Frontal cortex (tissue), 4 donors: Measurements from ENCODE around the gene MYO1D. TPM values are rescaled to one million over a fixed set of nuclear protein-coding genes. Genes with fewer than 3 reads are reported as not detected.
"Not testable (repeated sequence)": the region's sequence is repeated elsewhere in the genome, so short reads cannot be mapped to it uniquely, and the experiment has no call there.

Source experiments
- DNase-seq, 2 donors: peaks; one replicate each; pipeline ENCODE4 v3.0.0; 2012; ENCODE audit warnings: low spot score in 2 of 2
- FAIRE-seq: peaks from 2 replicates; lab custom pipeline; 2012; peaks lifted over from hg19 to GRCh38; lab: Jason Lieb, UNC
- total RNA-seq: library from RNA; depleted of rRNA; stranded (reverse); fragments of >200 nt; gene quantifications from one replicate; pipeline ENCODE4 v1.2.3, GENCODE V29; 2014
- donor health status: control.
- donor health status: control.
- donor health status: control.

MYO1D gene
- total RNA-seq, 1 donor from 2014 or later: 52.6 TPM

DNA sequence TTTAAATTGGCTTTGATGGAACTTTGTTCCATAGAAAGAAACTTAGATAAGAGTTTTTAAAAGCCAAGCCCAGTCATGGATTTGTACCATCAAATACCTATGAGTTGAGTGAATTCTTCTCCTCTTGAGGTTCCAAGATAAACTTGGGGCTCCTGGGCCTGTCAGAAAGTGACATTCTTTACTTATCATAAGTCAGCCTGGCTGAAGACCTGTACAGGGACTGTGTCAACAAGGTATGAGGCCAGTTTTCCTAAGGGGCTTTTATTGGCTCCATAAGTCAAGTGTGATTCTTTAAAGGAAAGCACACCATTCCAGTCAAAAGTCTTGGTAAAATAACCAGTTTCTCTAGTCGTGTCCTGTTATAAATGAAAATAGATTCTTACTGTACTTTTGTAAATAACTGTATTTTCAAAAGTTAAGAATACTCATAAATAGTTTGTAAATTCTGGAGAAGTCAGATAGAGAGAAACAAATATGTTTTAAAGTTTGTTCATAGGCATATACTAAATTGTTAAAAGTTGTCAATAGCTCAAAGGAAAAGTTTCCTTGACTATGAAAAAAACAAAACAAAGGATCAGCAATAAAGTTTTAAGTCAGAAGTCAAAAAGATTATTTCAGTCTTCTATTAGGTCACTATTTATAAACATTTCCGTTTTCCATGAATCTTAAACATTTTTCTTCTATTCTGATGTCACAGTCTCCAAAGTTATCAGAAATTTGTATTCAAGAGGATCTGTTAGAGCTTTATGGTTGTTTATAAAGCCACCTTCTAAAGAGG, 22.5 kb upstream of the MYO1D start:
- FAIRE-seq (no peak), DNase-seq (no peak)

- DNase-seq: no peak
- FAIRE-seq: no peak
Measured at GRCh38 chr17:32896647-32897258, 19.8 kb upstream of the MYO1D start.

DNA sequence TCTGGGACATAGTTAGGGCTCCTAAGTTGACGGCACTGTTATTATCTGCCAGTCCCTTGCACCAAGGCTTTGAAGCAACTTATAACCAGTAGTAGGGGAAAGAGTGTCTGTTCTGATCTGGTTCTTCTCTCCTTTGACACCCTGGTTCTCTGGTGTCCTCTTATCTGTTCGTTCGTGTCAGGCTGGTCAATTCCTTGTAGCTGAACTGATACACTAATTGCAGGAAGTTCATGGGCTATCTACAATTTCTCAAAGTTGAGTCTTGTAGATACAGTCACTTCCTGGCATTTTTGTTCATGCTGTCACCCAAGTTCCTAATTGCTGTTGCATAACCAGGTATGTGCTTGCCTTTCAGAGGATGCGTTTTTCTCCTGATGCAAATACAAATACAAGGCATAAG, 17.3 kb upstream of the MYO1D start:
- no peak for FAIRE-seq
- DNase-seq: no peak

DNA sequence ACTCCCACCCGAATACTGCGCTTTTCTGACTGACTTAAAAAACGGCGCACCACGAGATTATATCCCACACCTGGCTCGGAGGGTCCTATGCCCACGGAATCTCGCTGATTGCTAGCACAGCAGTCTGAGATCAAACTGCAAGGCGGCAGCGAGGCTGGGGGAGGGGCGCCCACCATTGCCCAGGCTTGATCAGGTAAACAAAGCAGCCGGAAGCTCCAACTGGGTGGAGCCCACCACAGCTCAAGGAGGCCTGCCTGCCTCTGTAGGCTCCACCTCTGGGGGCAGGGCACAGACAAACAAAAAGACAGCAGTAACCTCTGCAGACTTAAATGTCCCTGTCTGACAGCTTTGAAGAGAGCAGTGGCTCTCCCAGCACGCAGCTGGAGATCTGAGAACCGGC, 10.5 kb upstream of the MYO1D start:
- not testable (repeated sequence) for FAIRE-seq, DNase-seq

GRCh38 chr17:32886951-32887350, 10.0 kb upstream of the MYO1D start:
- not testable (repeated sequence) for DNase-seq, FAIRE-seq

DNA sequence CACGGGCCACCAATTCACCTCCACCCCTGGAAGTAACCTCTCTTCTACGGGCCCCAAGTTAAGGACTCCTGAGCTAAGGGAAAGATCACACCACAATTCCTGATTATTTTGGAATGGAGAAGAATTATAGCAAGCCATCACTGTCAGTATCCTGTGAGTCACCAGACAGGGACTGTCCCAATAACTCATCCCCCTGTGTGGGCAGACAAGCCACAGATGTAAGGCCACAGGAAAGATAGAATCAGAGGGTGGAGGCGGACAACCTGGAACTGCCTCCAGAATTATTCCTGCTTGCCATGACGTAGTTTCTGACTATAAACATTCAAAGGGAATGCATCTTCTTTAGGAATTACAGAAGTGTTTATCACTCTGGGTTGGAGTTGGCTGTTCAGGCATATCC, 5.8 kb upstream of the MYO1D start:
- FAIRE-seq (no peak), DNase-seq (no peak)

DNA sequence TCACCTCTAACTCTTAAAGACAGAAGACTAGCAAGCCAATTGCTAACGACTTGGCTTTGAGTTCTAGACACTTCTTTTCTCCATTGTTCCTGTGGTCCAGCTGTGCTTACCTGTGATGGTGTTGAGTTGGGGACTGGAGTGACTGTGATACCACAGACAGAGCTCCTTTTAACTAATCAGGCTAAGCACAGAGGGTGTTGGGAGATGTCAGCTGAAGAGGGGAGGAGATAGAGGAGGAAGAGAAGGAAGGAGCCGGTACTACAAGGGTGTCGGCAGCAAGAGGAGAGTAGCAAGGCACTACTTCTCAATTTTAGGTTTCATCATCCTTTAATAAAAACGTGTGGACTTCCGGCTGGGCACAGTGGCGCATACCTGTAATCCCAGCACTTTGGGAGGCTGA, 5.1 kb upstream of the MYO1D start:
- DNase-seq: no peak
- no peak for FAIRE-seq

GRCh38 chr17:32880671-32881453, 3.9 kb upstream of the MYO1D start:
- DNase-seq (no peak), FAIRE-seq (no peak)

DNA sequence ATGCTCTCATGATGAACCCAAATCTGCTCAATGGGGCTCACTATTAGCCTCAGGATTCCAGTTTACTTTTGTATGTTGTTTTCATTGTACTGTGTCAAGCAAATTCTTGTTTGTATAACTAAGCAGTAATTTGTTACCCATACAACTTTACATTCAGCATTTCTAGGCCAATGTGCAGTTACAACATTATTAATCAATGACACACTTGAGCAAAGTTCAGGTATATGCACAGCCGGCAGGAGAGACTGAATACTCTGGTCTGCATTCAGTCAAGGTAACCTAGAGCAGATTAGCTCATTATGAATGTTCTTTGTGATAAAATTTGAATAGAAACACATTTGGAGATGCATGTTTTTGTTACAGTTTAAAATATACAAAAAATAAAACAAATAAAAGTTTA, 2.2 kb upstream of the MYO1D start:
- FAIRE-seq (no peak), DNase-seq (no peak)

GRCh38 chr17:32878211-32878610, 1.3 kb upstream of the MYO1D start:
- DNase-seq (no peak), FAIRE-seq (no peak)

DNA sequence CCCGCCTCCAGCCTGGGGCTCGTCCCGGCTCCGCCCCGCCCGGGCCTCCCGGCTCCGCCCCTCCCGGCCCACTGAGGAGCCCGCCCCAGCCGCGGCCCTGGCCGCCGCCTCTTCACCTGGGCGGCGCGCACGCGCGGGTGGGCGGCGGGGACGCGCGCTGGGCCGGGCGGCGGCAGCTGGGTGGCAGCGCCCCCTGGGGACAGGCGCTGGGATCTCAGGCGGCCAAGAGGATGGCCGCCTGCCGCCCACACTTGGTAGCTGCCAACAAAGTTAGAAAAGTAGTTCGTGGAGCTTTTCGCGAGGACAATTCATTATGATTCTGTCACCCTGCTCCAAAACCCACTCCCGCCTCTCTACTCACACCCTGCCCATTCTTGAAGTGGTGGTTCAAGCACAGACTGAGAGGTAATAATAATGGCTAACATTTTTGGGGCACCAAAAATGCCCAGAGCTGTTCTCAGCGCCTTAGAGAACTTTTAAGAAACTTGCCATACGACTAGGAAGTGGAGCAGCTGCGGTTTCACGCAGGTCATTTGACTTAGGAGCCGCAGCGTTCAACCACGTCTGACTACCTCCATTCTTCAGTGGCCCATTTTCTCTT, 340 bp upstream of the MYO1D start:
- FAIRE-seq (no peak), DNase-seq (peak; percentile 88 to 92)

GRCh38 chr17:32875923-32876416, 954 bp downstream of the MYO1D start:
- FAIRE-seq (no peak), DNase-seq (no peak)

DNA sequence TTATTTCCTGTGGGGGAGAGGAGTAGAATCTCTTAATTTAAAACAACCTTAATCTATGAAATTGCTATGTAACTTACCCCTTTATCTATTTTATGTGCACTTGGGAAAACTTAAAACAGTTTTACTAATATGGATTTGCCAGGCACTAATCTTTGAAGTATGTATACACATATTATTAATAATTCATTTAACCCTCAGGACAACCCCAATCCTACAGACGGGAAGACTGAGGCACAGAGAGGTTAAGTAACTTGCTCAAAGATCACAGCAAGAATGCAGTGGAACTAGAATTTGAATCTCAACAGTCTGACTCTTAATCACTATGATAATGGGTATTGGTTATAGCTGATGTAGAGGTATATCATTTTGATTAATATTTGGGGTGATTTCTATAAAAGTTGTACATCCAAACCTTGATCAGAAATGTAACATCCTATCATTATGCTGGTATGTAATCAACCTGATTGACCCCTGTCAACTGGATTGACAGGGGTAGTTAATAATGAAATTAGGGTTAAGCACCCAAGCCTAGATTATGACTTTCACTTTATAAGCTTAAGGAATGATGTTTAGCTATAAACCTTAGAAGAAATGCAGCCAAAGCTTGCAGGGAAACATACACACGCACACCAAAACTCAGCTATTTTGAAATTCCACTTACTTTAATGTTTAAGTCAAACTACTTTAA, 1.6 kb downstream of the MYO1D start:
- FAIRE-seq: no peak
- no peak for DNase-seq

- FAIRE-seq (no peak), DNase-seq (no peak)
Measured at GRCh38 chr17:32873114-32873513, 3.8 kb downstream of the MYO1D start.

GRCh38 chr17:32871746-32872145, 5.2 kb downstream of the MYO1D start:
- FAIRE-seq (no peak), DNase-seq (no peak)

- DNase-seq (no peak), FAIRE-seq (no peak)
Measured at GRCh38 chr17:32870969-32871368, 6.0 kb downstream of the MYO1D start.

GRCh38 chr17:32870027-32870670, 6.8 kb downstream of the MYO1D start:
- no peak for DNase-seq
- FAIRE-seq: no peak

GRCh38 chr17:32869345-32870026, 7.4 kb downstream of the MYO1D start:
- DNase-seq: no peak
- no peak for FAIRE-seq

DNA sequence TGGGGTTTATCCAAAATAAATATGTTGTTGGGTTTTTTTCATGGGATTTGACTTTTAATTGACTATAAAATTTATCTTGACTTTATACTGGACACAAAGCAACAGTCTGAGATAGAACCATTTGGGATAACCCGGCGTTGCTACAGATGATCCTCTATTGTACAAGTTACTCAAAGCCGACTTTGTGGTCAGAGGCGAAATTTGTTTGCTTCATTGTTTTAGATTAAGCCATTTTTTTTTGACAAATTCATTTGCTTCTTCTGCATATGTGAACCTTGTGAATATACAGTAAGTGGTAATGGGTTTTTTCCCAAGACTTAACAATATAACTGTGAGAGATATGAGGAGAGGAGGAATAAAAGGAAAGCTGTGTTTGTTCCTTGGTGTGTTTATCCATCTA, 11.8 kb downstream of the MYO1D start:
- DNase-seq: no peak
- peak; percentile 73 for FAIRE-seq
